ENCODE data around the gene PKN1.

Gene PKN1

DNA sequence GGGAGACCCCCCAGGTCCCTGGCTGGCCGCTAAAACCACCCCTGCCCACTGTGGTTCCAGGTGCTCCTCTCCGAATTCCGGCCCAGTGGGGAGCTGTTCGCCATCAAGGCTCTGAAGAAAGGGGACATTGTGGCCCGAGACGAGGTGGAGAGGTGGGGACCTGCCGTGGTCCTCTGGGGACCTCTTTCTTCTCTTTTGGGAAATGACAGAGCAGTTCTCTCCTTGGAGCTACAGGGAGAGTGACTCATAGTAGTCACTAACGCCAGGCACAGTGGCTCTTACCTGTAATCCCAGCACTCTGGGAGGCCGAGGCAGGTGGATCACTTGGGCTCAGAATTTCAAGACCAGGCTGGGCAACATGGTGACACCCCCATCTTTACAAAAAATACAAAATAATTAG lies 34.7 kb downstream of the PKN1 start:
- Histone ChIP-seq H2AK5ac (ENCODE audit: low read depth, low read length) (no peak overlapping the region), H3K4me3 (ENCODE audit: low read length in 2 of 2) (no peak overlapping the region), H3K27me3 (ENCODE audit: control insufficient read depth in 3 of 3, insufficient read depth in 3 of 3, low read depth in 1 of 3, low read length in 3 of 3) (peaks cover 0 to 3% (median 0%) of the 10 kb centered on the region in 3 experiments), H3K14ac (ENCODE audit: low read length) (no peak overlapping the region), H3K79me1 (ENCODE audit: low read depth, low read length) (no peaks in the 10 kb centered on the region), H3K4me2 (ENCODE audit: insufficient read depth, low read length, poor library complexity, severe bottlenecking) (no peak overlapping the region), H3K9ac (ENCODE audit: low read depth, low read length, poor library complexity) (no peak overlapping the region), H3K23ac (ENCODE audit: low read depth, low read length, poor library complexity) (no peak overlapping the region), H4K91ac (ENCODE audit: low read depth, low read length, poor library complexity) (no peak overlapping the region), H3K4me1 (ENCODE audit: control insufficient read depth in 2 of 2, insufficient read depth in 1 of 2, low read depth in 1 of 2, low read length in 2 of 2) (peaks cover 2 to 4% of the 10 kb centered on the region in 2 donors), H3K4ac (ENCODE audit: low read length) (no peak overlapping the region), H3K36me3 (replicated peaks in 1 of 2; ENCODE audit: control insufficient read depth in 2 of 2, insufficient read depth in 2 of 2, low read length in 2 of 2) (peaks cover 32 to 68% of the 10 kb centered on the region in 2 donors), H2BK120ac (ENCODE audit: low read depth, low read length) (no peak overlapping the region), H3K27ac (replicated peaks; ENCODE audit: low read length) (no peak overlapping the region), H3K9me3 (replicated peaks in 1 of 2; ENCODE audit: control insufficient read depth in 2 of 2, insufficient read depth in 1 of 2, low read depth in 1 of 2, low read length in 2 of 2) (no peaks in the 10 kb centered on the region), H3K18ac (ENCODE audit: low read length) (no peak overlapping the region), H2BK5ac (ENCODE audit: low read length) (no peak overlapping the region), H4K8ac (ENCODE audit: low read depth, low read length) (no peak overlapping the region), H2BK15ac (ENCODE audit: low read length) (no peak overlapping the region), H2AFZ (ENCODE audit: low read length) (no peak overlapping the region), H2BK12ac (ENCODE audit: low read length) (no peak overlapping the region)
- no CpG with 5 or more reads among the region's 9 CpGs for WGBS, 2 donors (ENCODE audit: extremely low coverage in 2 of 2, insufficient read length in 2 of 2, insufficient replicate concordance in 1 of 2)
- DNase-seq (ENCODE audit: low spot score), result no peak

DNA sequence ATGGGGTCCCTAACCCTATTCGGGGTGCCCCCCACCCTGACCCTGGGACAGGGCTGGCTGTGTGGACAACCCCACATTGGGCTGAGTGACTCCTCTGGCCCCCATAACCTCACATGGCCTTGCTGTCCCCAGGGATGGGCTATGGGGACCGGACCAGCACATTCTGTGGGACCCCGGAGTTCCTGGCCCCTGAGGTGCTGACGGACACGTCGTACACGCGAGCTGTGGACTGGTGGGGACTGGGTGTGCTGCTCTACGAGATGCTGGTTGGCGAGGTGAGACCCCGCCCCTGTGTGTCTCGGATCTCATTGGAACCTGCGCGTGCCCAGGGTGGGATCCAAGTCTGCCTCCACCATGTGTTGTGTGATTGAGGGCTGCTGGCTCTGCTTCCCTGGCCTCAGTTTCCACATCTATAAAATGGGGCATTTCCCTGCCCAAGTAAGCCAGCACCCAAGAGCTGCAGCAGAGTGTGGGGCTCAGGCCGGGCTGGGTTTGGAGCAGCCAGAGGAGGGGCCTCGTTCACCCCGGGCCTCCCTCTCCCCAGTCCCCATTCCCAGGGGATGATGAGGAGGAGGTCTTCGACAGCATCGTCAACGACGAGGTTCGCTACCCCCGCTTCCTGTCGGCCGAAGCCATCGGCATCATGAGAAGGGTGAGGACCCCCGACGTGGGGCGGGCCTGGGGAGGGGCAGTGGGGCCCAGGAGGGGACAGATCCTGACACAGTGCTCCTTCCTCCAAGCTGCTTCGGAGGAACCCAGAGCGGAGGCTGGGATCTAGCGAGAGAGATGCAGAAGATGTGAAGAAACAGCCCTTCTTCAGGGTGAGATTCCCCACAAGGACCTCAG lies 37.1 kb downstream of the PKN1 start:
- H4K91ac ChIP-seq (ENCODE audit: low read depth, low read length, poor library complexity), result no peak overlapping the region
- no peak overlapping the region for H3K14ac ChIP-seq (ENCODE audit: low read length)
- no peak overlapping the region for H2BK12ac ChIP-seq (ENCODE audit: low read length)
- no peak overlapping the region for H3K4me2 ChIP-seq (ENCODE audit: insufficient read depth, low read length, poor library complexity, severe bottlenecking)
- no peak overlapping the region for H3K4ac ChIP-seq (ENCODE audit: low read length)
- no peak overlapping the region for H3K18ac ChIP-seq (ENCODE audit: low read length)
- H3K79me1 ChIP-seq (ENCODE audit: low read depth, low read length), result no peaks in the 10 kb centered on the region
- no peak overlapping the region for H3K4me3 ChIP-seq (ENCODE audit: low read length in 2 of 2)
- H2BK120ac ChIP-seq (ENCODE audit: low read depth, low read length), result no peak overlapping the region
- H2BK15ac ChIP-seq (ENCODE audit: low read length), result no peak overlapping the region
- H4K8ac ChIP-seq (ENCODE audit: low read depth, low read length), result no peak overlapping the region
- peaks cover 0 to 6% (median 0%) of the 10 kb centered on the region in 3 experiments for H3K27me3 ChIP-seq (ENCODE audit: control insufficient read depth in 3 of 3, insufficient read depth in 3 of 3, low read depth in 1 of 3, low read length in 3 of 3)
- no peak overlapping the region for H3K27ac ChIP-seq (replicated peaks; ENCODE audit: low read length)
- no CpG with 5 or more reads among the region's 32 CpGs for WGBS, 2 donors (ENCODE audit: extremely low coverage in 2 of 2, insufficient read length in 2 of 2, insufficient replicate concordance in 1 of 2)
- H2BK5ac ChIP-seq (ENCODE audit: low read length), result no peak overlapping the region
- no peak for DNase-seq (ENCODE audit: low spot score)
- no peak overlapping the region for H2AFZ ChIP-seq (ENCODE audit: low read length)
- no peaks in the 10 kb centered on the region for H3K9me3 ChIP-seq (replicated peaks in 1 of 2; ENCODE audit: control insufficient read depth in 2 of 2, insufficient read depth in 1 of 2, low read depth in 1 of 2, low read length in 2 of 2)
- peaks cover 2 to 11% of the 10 kb centered on the region in 2 donors for H3K4me1 ChIP-seq (ENCODE audit: control insufficient read depth in 2 of 2, insufficient read depth in 1 of 2, low read depth in 1 of 2, low read length in 2 of 2)
- H2AK5ac ChIP-seq (ENCODE audit: low read depth, low read length), result no peak overlapping the region
- no peak overlapping the region for H3K23ac ChIP-seq (ENCODE audit: low read depth, low read length, poor library complexity)
- no peak overlapping the region for H3K9ac ChIP-seq (ENCODE audit: low read depth, low read length, poor library complexity)
- H3K36me3 ChIP-seq (replicated peaks in 1 of 2; ENCODE audit: control insufficient read depth in 2 of 2, insufficient read depth in 2 of 2, low read length in 2 of 2), result peaks cover 21 to 47% of the 10 kb centered on the region in 2 donors

DNA sequence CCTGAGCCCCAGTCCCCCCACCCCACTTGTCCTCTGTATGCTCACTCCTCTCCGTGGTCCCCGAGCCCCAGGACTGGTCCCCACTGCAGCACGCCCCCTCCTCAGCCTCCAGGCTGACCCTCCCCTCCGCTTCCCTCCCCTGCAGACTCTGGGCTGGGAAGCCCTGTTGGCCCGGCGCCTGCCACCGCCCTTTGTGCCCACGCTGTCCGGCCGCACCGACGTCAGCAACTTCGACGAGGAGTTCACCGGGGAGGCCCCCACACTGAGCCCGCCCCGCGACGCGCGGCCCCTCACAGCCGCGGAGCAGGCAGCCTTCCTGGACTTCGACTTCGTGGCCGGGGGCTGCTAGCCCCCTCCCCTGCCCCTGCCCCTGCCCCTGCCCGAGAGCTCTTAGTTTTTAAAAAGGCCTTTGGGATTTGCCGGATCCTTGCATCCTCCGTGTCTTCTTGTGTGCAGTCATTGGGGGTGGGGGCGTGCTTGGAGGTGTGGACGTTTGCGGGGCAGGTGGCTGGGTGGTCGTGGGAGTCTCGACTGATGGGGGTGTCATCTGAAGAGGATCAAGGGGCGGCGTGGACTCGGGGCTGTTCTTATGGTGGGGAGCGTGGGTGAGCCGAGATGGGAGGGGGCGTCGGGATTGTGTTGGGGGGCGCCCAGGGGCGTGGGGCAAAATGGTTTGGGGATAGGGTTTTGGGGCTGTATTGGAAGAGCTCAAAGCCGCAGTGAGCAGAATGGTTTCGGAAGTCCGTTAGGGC lies 38.5 kb downstream of the PKN1 start:
- no CpG with 5 or more reads among the region's 46 CpGs for WGBS, 2 donors (ENCODE audit: extremely low coverage in 2 of 2, insufficient read length in 2 of 2, insufficient replicate concordance in 1 of 2)
- no peak for DNase-seq (ENCODE audit: low spot score)

More for the DNA sequence above, 38.5 kb downstream of the PKN1 start:
- H2AK5ac ChIP-seq (ENCODE audit: low read depth, low read length), result peak overlapping the region; percentile 81
- no peak overlapping the region for H3K9ac ChIP-seq (ENCODE audit: low read depth, low read length, poor library complexity)
- no peak overlapping the region for H3K4ac ChIP-seq (ENCODE audit: low read length)
- H3K4me2 ChIP-seq (ENCODE audit: insufficient read depth, low read length, poor library complexity, severe bottlenecking), result no peak overlapping the region
- no peak overlapping the region for H2BK120ac ChIP-seq (ENCODE audit: low read depth, low read length)
- no peak overlapping the region for H3K27ac ChIP-seq (replicated peaks; ENCODE audit: low read length)
- no peak overlapping the region for H2BK15ac ChIP-seq (ENCODE audit: low read length)
- H3K23ac ChIP-seq (ENCODE audit: low read depth, low read length, poor library complexity), result peak overlapping the region; percentile 95
- peaks cover 2 to 18% of the 10 kb centered on the region in 2 donors for H3K4me1 ChIP-seq (ENCODE audit: control insufficient read depth in 2 of 2, insufficient read depth in 1 of 2, low read depth in 1 of 2, low read length in 2 of 2)
- H2BK5ac ChIP-seq (ENCODE audit: low read length), result no peak overlapping the region
- H3K14ac ChIP-seq (ENCODE audit: low read length), result no peak overlapping the region
- H4K91ac ChIP-seq (ENCODE audit: low read depth, low read length, poor library complexity), result no peak overlapping the region
- H3K4me3 ChIP-seq (ENCODE audit: low read length in 2 of 2), result no peak overlapping the region
- H2AFZ ChIP-seq (ENCODE audit: low read length), result peak overlapping the region; percentile 29
- H3K9me3 ChIP-seq (replicated peaks in 1 of 2; ENCODE audit: control insufficient read depth in 2 of 2, insufficient read depth in 1 of 2, low read depth in 1 of 2, low read length in 2 of 2), result no peaks in the 10 kb centered on the region
- peaks cover 21 to 38% of the 10 kb centered on the region in 2 donors for H3K36me3 ChIP-seq (replicated peaks in 1 of 2; ENCODE audit: control insufficient read depth in 2 of 2, insufficient read depth in 2 of 2, low read length in 2 of 2)
- no peak overlapping the region for H2BK12ac ChIP-seq (ENCODE audit: low read length)
- no peaks in the 10 kb centered on the region for H3K79me1 ChIP-seq (ENCODE audit: low read depth, low read length)
- H3K27me3 ChIP-seq (ENCODE audit: control insufficient read depth in 3 of 3, insufficient read depth in 3 of 3, low read depth in 1 of 3, low read length in 3 of 3), result peaks cover 0 to 6% (median 0%) of the 10 kb centered on the region in 3 experiments
- peak overlapping the region; percentile 99 for H3K18ac ChIP-seq (ENCODE audit: low read length)
- no peak overlapping the region for H4K8ac ChIP-seq (ENCODE audit: low read depth, low read length)
